MCF 10A (cell line): ENCODE results near the gene NDUFS6. TPM values are rescaled to one million over a fixed set of nuclear protein-coding genes. Genes with fewer than 3 reads are reported as not detected.

Experiments
- BruUV-seq: library from RNA; stranded (reverse); fragments of 400-500 nt; replicated peaks from 2 replicates; lab custom pipeline; 2021; lab: Mats Ljungman, UMichigan
- CTCF ChIA-PET: fragments of 300-600 bp; sonication (Branson Sonifier 250); formaldehyde crosslinking; extraction: SDS; loops from one replicate; lab custom pipeline; 2021; ENCODE audit warnings: antibody characterized with exemption, inconsistent platforms; lab: Yijun Ruan, JAX
- POLR2A ChIA-PET: fragments of 300-600, 350-650 bp; sonication (Branson Sonifier 250); formaldehyde crosslinking; extraction: SDS; loops from one replicate; lab custom pipeline; 2020; ENCODE audit warnings: antibody characterized with exemption, inconsistent platforms; lab: Yijun Ruan, JAX
- DNase-seq: peaks from one replicate; pipeline ENCODE4 v3.0.0-alpha.2; 2018; ENCODE audit not compliant: unreplicated experiment
- H3K27ac Mint-ChIP-seq: one replicate; pipeline ENCODE4 v1.8.0; 2022; ENCODE audit warnings: mild to moderate bottlenecking, low read depth, mixed read lengths; ENCODE audit not compliant: unreplicated experiment
- H3K27me3 Mint-ChIP-seq: one replicate; pipeline ENCODE4 v1.8.0; 2022; ENCODE audit warnings: mixed read lengths; ENCODE audit not compliant: insufficient read depth, unreplicated experiment
- H3K36me3 Mint-ChIP-seq: one replicate; pipeline ENCODE4 v1.8.0; 2022; ENCODE audit warnings: mild to moderate bottlenecking, moderate library complexity, mixed read lengths; ENCODE audit not compliant: insufficient read depth, unreplicated experiment
- H3K4me1 Mint-ChIP-seq: one replicate; pipeline ENCODE4 v1.8.0; 2022; ENCODE audit warnings: mixed read lengths; ENCODE audit not compliant: insufficient read depth, unreplicated experiment
- H3K4me3 Mint-ChIP-seq: one replicate; pipeline ENCODE4 v1.8.0; 2022; ENCODE audit warnings: mild to moderate bottlenecking, moderate library complexity, mixed read lengths; ENCODE audit not compliant: unreplicated experiment
- H3K9me3 Mint-ChIP-seq: one replicate; pipeline ENCODE4 v1.8.0; 2022; ENCODE audit warnings: mixed read lengths; ENCODE audit not compliant: unreplicated experiment
- intact Hi-C: fragments of 100-400 bp; cut with micrococcal nuclease; formaldehyde crosslinking; loops from 2 replicates; pipeline ENCODE4 v1.14.1; 2022
- total RNA-seq: library from RNA; stranded (reverse); gene quantifications from 2 replicates; pipeline ENCODE4 v1.2.3, GENCODE V29; 2022
- TF ChIP-seq, protein P1 (sequence below): fragments of 200-600 bp; IDR thresholded peaks from one replicate; pipeline ENCODE4 v1.8.0; 2022; ENCODE audit warnings: antibody characterized with exemption, mild to moderate bottlenecking; ENCODE audit not compliant: unreplicated experiment

The NDUFS6 gene
- total RNA-seq, 1 experiment from 2014 or later: 65.6 TPM

DNA sequence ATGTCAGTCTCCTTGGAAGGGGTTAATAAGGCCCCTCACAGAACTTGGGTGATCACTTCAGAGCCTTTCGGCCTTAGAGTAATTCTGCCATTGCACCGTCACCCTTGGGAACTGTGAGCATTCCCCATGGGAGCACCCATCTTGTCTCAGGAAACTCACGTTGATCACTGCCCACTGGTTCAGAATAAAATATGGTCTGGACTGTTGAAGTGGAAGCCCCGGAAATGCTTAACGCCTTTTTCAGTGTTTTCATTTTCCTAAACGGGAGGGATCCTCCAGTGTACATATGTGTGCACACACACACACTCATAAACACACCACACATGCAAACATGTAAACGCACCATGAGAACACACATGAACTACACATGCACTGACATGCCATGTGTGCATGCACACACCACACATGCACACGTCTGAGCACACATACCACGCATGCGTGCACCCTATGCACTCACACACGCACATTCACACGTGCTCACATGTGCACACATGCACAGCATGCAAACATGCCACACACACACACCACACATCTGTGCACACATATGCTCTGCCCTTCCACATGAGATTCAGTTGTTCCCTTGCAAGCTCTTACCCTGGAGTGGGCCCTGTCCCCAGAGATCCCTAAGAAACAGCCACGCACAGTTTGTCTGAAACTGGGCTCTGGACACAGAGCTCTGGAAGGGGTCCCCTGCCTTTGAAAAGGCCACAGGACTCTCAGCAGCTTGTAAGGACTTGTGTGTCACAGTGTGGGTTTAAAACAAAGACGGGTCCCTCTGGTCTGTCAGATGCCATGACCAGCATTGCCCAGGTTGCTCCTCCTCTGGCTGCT lies 18.6 kb upstream of the NDUFS6 start:
- DNase-seq: no peak
- CTCF ChIA-PET: interaction anchor here (0.6 kb wide), 2 partner anchors 755 to 1217 kb away, joined by 3 to 4 read pairs; no protein-coding TSS in a partner anchor
- BruUV-seq: no TSS peak

DNA sequence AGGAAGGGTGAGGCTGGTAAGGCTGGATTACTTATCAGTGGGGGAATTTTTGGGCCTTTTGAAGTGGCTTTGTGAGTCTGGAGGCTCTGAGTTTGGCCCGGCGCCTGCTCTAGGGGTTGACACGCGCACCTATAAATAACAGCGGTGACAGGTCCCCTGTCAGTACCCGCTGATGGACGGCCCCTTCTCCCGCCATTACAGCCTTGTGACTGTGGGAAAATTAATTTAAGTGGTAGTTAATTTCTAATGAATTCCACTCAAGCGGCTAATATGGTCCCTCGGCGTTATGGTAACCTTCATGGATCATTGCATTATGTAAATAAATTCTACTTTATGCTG lies 18.0 kb upstream of the NDUFS6 start:
- H3K4me1 Mint-ChIP-seq: no peaks in the 10 kb centered on the region
- TF ChIP-seq, protein P1, sequence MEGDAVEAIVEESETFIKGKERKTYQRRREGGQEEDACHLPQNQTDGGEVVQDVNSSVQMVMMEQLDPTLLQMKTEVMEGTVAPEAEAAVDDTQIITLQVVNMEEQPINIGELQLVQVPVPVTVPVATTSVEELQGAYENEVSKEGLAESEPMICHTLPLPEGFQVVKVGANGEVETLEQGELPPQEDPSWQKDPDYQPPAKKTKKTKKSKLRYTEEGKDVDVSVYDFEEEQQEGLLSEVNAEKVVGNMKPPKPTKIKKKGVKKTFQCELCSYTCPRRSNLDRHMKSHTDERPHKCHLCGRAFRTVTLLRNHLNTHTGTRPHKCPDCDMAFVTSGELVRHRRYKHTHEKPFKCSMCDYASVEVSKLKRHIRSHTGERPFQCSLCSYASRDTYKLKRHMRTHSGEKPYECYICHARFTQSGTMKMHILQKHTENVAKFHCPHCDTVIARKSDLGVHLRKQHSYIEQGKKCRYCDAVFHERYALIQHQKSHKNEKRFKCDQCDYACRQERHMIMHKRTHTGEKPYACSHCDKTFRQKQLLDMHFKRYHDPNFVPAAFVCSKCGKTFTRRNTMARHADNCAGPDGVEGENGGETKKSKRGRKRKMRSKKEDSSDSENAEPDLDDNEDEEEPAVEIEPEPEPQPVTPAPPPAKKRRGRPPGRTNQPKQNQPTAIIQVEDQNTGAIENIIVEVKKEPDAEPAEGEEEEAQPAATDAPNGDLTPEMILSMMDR: no peak
- no peaks in the 10 kb centered on the region for H3K36me3 Mint-ChIP-seq
- BruUV-seq: no TSS peak
- ChIA-PET POLR2A (no interaction called here), CTCF (no interaction called here)
- intact Hi-C loops: no loop called here
- H3K9me3 Mint-ChIP-seq: no peaks in the 10 kb centered on the region
- H3K27me3 Mint-ChIP-seq: no peaks in the 10 kb centered on the region
- DNase-seq: no peak
- H3K4me3 Mint-ChIP-seq: no peak overlapping the region
- no peak overlapping the region for H3K27ac Mint-ChIP-seq

More for the DNA sequence above, 18.6 kb upstream of the NDUFS6 start:
- intact Hi-C loops: no loop called here
- TF ChIP-seq, protein P1: no peak
- no peaks in the 10 kb centered on the region for H3K27me3 Mint-ChIP-seq
- H3K36me3 Mint-ChIP-seq: no peaks in the 10 kb centered on the region
- H3K27ac Mint-ChIP-seq: no peak overlapping the region
- POLR2A ChIA-PET: no interaction called here
- H3K9me3 Mint-ChIP-seq: no peaks in the 10 kb centered on the region
- H3K4me1 Mint-ChIP-seq: no peaks in the 10 kb centered on the region
- no peak overlapping the region for H3K4me3 Mint-ChIP-seq

DNA sequence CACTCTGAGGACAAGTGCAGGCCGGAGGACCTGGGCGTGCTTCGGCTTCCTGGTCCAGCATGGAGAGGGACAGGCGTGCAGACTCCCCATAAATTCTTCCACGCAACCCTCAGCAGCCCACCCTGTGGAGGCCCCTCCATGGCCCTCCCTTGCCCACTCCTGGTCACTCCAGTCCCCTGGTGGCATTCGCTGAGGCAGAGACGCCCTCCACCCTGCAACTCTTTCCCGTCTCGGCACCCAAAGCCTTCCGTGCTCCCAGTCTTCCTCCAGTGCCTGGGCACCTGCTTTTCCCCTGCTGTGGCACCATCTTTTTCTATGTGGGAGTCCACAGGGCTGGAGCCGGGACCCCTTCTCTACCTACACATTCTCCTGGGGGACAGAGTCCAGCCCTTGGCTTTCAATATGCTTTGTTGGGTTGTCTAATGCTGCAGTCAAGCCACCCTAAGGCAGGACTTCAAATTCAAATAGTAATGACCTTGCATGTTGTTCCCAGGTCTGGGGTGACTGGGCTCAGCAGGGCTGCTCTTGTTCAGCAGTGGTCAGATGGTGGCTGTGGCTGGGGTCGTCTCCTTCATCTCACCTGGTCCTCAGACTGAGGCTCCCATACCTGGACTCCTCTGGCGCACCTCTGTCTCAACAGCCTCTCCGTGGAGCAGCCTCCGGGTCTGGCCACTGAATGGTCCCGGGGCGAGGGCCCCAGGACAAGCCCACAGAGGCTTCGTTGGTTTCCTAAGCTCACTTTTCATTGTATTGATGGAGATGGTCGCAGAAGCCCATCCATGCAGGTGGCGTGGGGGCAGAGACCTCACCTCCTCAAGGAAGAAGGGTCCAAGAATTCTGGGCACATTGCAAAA lies 16.8 kb upstream of the NDUFS6 start:
- H3K4me3 Mint-ChIP-seq: no peak overlapping the region
- no peak for DNase-seq
- H3K9me3 Mint-ChIP-seq: no peaks in the 10 kb centered on the region
- no peak overlapping the region for H3K27ac Mint-ChIP-seq
- ChIA-PET CTCF (interaction anchor here (0.6 kb wide), 1 partner anchor 15 kb away, joined by 3 read pairs; no protein-coding TSS in a partner anchor), POLR2A (no interaction called here)
- H3K36me3 Mint-ChIP-seq: no peaks in the 10 kb centered on the region
- TF ChIP-seq, protein P1: no peak
- intact Hi-C loops: no loop called here
- no TSS peak for BruUV-seq
- H3K4me1 Mint-ChIP-seq: peaks cover under 1% of the 10 kb centered on the region
- H3K27me3 Mint-ChIP-seq: no peaks in the 10 kb centered on the region

DNA sequence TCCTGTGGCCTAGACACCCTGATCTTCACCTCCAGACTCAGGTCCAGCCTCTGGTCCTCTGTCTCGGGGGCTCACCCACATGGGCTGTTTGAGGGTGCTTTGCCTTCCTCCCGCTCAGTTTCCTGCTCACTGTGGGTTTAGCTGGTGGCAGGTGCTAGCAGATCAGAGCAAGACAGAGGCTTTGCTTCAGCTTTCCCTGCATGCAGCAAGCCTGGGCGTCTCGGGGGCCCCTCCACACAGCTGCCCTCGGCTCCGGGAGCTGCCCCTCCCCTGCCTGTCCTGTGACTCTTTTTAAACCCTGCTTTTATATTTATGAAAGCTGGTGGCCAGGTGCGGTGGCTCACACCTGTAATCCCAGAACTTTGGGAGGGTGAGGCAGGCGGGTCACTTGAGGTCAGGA lies 16.1 kb upstream of the NDUFS6 start:
- no peak for DNase-seq
- Mint-ChIP-seq H3K9me3 (no peaks in the 10 kb centered on the region), H3K4me3 (no peak overlapping the region), H3K27ac (no peak overlapping the region), H3K27me3 (no peaks in the 10 kb centered on the region), H3K4me1 (peaks cover 6% of the 10 kb centered on the region), H3K36me3 (no peaks in the 10 kb centered on the region)
- TF ChIP-seq, protein P1: no peak
- ChIA-PET POLR2A (no interaction called here), CTCF (interaction anchor here (0.6 kb wide), 1 partner anchor 14 kb away, joined by 3 read pairs; no protein-coding TSS in a partner anchor)
- BruUV-seq: no TSS peak
- intact Hi-C loops: no loop called here
